GM23338 (cell line): Measurements from ENCODE around the gene BFAR. TPM values are rescaled to one million over a fixed set of nuclear protein-coding genes. Genes with fewer than 3 reads are reported as not detected.

Experiments
- ATAC-seq: fragments of 200-7000 bp; cut with Tn5 transposase; 3 replicates; pipeline ENCODE4 v1.9.1; 2020
- DNase-seq: peaks from one replicate; pipeline ENCODE4 v3.0.0-alpha.2; 2015; ENCODE audit warnings: low spot score
- H2AFZ ChIP-seq: fragments of 200-600 bp; sonication (generic); 2 replicates; pipeline ENCODE4 v1.8.0; 2016; ENCODE audit warnings: antibody characterized with exemption, mild to moderate bottlenecking, moderate library complexity
- H3F3A ChIP-seq: fragments of 200-600 bp; sonication (generic); replicated peaks from 2 replicates; pipeline ENCODE4 v1.8.0; 2017; ENCODE audit warnings: antibody characterized with exemption, mixed run types, low read depth
- H3K27ac ChIP-seq: fragments of 200-600 bp; sonication (generic); 2 replicates; pipeline ENCODE4 v1.6.1; 2016; ENCODE audit warnings: low read depth
- H3K27me3 ChIP-seq: fragments of 200-600 bp; sonication (generic); 2 replicates; pipeline ENCODE4 v1.8.0; 2016; ENCODE audit warnings: mild to moderate bottlenecking, mixed run types, moderate library complexity; ENCODE audit not compliant: insufficient read depth
- H3K36me3 ChIP-seq: fragments of 200-600 bp; sonication (generic); 2 replicates; pipeline ENCODE4 v1.8.0; 2016; ENCODE audit warnings: mild to moderate bottlenecking; ENCODE audit not compliant: insufficient read depth
- H3K4me1 ChIP-seq: fragments of 200-600 bp; sonication (generic); 2 replicates; pipeline ENCODE4 v1.8.0; 2016; ENCODE audit warnings: mild to moderate bottlenecking, moderate library complexity; ENCODE audit not compliant: insufficient read depth
- H3K4me2 ChIP-seq: fragments of 200-600 bp; sonication (generic); 2 replicates; pipeline ENCODE4 v1.7.1; 2017; ENCODE audit warnings: mixed run types
- H3K4me3 ChIP-seq: fragments of 200-600 bp; sonication (generic); 2 replicates; pipeline ENCODE4 v1.6.1; 2016; ENCODE audit warnings: mixed run types
- H3K79me2 ChIP-seq: fragments of 200-600 bp; sonication (generic); replicated peaks from 2 replicates; pipeline ENCODE4 v1.8.0; 2017; ENCODE audit warnings: mild to moderate bottlenecking; ENCODE audit not compliant: insufficient read depth
- H3K9me2 ChIP-seq: fragments of 200-600 bp; sonication (generic); 2 replicates; pipeline ENCODE4 v1.8.0; 2017; ENCODE audit not compliant: insufficient read depth
- H4K20me1 ChIP-seq: fragments of 200-600 bp; sonication (generic); replicated peaks from 2 replicates; pipeline ENCODE4 v1.8.0; 2017; ENCODE audit warnings: mild to moderate bottlenecking; ENCODE audit not compliant: insufficient read depth
- H3K27ac Mint-ChIP-seq: 2 replicates; pipeline ENCODE4 v1.8.0; 2020; ENCODE audit warnings: inconsistent platforms, mild to moderate bottlenecking, moderate library complexity, mixed read lengths
- H3K27me3 Mint-ChIP-seq: 3 replicates; pipeline ENCODE4 v1.8.0; 2022; ENCODE audit warnings: low read depth, mild to moderate bottlenecking, moderate library complexity, mixed read lengths, inconsistent platforms; ENCODE audit not compliant: insufficient read depth, poor library complexity
- H3K36me3 Mint-ChIP-seq: 3 replicates; pipeline ENCODE4 v1.8.0; 2021; ENCODE audit warnings: low read depth, mild to moderate bottlenecking, inconsistent platforms, moderate library complexity, mixed read lengths
- H3K4me1 Mint-ChIP-seq: 3 replicates; pipeline ENCODE4 v1.8.0; 2020; ENCODE audit warnings: mild to moderate bottlenecking, inconsistent platforms, mixed read lengths
- H3K4me3 Mint-ChIP-seq: 3 replicates; pipeline ENCODE4 v1.8.0; 2021; ENCODE audit warnings: moderate library complexity, mild to moderate bottlenecking, inconsistent platforms, mixed read lengths
- H3K9me3 Mint-ChIP-seq: 3 replicates; pipeline ENCODE4 v1.8.0; 2020; ENCODE audit warnings: moderate library complexity, mild to moderate bottlenecking, inconsistent platforms, mixed read lengths
- CREB1 ChIP-seq: fragments of 250-450 bp; sonication (Bioruptor Pico); IDR thresholded peaks from 2 replicates; pipeline ENCODE4 v1.5.0; 2020; ENCODE audit warnings: low read depth, mild to moderate bottlenecking, moderate library complexity
- EZH2 ChIP-seq: fragments of 200-600 bp; sonication (generic); IDR thresholded peaks from one replicate; pipeline ENCODE4 v1.8.0; 2017; ENCODE audit warnings: antibody characterized with exemption, mild to moderate bottlenecking, low read depth; ENCODE audit not compliant: unreplicated experiment
- EZH2phosphoT487 ChIP-seq: fragments of 200-600 bp; sonication (generic); IDR thresholded peaks from one replicate; pipeline ENCODE4 v1.8.1; 2018; ENCODE audit warnings: antibody characterized with exemption; ENCODE audit not compliant: unreplicated experiment
- JUNB ChIP-seq: IDR thresholded peaks from one replicate; pipeline ENCODE4 v1.6.1; 2016; ENCODE audit warnings: antibody characterized with exemption; ENCODE audit not compliant: unreplicated experiment
- POLR2AphosphoS5 ChIP-seq: IDR thresholded peaks from 2 replicates; pipeline ENCODE4 v1.6.1; 2016; ENCODE audit warnings: antibody characterized with exemption, low read depth
- STAT1 ChIP-seq: IDR thresholded peaks from one replicate; pipeline ENCODE4 v1.6.1; 2016; ENCODE audit warnings: antibody characterized with exemption; ENCODE audit not compliant: unreplicated experiment
- ZNF114 ChIP-seq: fragments of 250-450 bp; sonication (Bioruptor Pico); IDR thresholded peaks from 2 replicates; pipeline ENCODE4 v1.5.0; 2020; ENCODE audit warnings: mild to moderate bottlenecking, moderate library complexity
- polyA plus RNA-seq: library from polyadenylated mRNA; unstranded; fragments of >200 nt; fragmentation: Nextera tagmentation; extraction: Ambion mirVana; gene quantifications from 2 replicates; pipeline ENCODE4 v1.2.1, GENCODE V29; 2016
- total RNA-seq: library from RNA; depleted of rRNA; stranded (reverse); fragments of >200 nt; shearing (Covaris generic); gene quantifications from 2 replicates; pipeline ENCODE4 v1.2.3, GENCODE V29; 2014
- TF ChIP-seq, protein P1 (sequence below): IDR thresholded peaks from one replicate; pipeline ENCODE4 v1.6.1; 2018; ENCODE audit warnings: antibody characterized with exemption; ENCODE audit not compliant: unreplicated experiment
- TF ChIP-seq, protein P2 (sequence below), 2 experiments: fragments of 200-600 bp in 1 of 2; sonication (generic) in 1 of 2; conservative IDR thresholded peaks; 2 replicates each; pipeline versions ENCODE4 v1.5.1 to v1.6.1; 2016 to 2017; ENCODE audit warnings: antibody characterized with exemption in 2 of 2, low read depth in 2 of 2, mild to moderate bottlenecking in 2 of 2, moderate library complexity in 1 of 2
- TF ChIP-seq, protein P3 (sequence below): IDR thresholded peaks from 2 replicates; pipeline ENCODE4 v1.6.1; 2016; ENCODE audit warnings: antibody characterized with exemption

Gene BFAR
- total and polyA plus RNA-seq, 2 experiments from 2014 or later: 54.4 to 126 TPM

DNA sequence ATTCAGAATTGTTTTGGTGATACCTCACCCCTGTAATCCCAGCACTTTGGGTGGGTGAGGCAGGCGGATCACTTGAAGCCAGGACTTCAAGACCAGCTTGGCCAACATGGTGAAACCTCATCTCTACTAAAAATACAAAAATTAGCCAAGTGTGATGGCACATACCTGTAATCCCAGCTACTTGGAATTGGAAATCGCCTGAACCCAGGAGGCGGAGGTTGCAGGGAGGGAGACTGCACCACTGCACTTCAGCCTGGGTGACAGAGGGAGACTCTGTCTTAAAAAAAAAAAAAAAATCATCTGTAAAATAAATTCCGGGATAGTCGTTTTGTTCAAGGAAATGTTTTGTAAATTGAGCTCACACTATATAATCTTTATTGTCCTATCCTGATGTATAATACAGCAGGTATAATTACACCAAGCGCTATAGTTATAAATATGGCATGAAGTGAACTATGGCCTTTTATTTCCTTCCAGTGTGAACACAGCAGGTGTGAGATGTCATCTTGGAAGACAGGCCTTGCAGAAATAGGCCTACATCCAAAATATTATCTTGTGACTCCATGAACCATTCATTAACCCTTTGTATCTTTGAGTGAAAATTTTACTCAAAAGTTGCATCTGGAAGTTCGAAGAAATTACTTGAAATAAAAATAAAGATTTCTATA lies 35.9 kb downstream of the BFAR start (continued):
- TF ChIP-seq, protein P1, sequence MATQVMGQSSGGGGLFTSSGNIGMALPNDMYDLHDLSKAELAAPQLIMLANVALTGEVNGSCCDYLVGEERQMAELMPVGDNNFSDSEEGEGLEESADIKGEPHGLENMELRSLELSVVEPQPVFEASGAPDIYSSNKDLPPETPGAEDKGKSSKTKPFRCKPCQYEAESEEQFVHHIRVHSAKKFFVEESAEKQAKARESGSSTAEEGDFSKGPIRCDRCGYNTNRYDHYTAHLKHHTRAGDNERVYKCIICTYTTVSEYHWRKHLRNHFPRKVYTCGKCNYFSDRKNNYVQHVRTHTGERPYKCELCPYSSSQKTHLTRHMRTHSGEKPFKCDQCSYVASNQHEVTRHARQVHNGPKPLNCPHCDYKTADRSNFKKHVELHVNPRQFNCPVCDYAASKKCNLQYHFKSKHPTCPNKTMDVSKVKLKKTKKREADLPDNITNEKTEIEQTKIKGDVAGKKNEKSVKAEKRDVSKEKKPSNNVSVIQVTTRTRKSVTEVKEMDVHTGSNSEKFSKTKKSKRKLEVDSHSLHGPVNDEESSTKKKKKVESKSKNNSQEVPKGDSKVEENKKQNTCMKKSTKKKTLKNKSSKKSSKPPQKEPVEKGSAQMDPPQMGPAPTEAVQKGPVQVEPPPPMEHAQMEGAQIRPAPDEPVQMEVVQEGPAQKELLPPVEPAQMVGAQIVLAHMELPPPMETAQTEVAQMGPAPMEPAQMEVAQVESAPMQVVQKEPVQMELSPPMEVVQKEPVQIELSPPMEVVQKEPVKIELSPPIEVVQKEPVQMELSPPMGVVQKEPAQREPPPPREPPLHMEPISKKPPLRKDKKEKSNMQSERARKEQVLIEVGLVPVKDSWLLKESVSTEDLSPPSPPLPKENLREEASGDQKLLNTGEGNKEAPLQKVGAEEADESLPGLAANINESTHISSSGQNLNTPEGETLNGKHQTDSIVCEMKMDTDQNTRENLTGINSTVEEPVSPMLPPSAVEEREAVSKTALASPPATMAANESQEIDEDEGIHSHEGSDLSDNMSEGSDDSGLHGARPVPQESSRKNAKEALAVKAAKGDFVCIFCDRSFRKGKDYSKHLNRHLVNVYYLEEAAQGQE: no peak
- no peak for TF ChIP-seq STAT1
- no peak for TF ChIP-seq ZNF114

DNA sequence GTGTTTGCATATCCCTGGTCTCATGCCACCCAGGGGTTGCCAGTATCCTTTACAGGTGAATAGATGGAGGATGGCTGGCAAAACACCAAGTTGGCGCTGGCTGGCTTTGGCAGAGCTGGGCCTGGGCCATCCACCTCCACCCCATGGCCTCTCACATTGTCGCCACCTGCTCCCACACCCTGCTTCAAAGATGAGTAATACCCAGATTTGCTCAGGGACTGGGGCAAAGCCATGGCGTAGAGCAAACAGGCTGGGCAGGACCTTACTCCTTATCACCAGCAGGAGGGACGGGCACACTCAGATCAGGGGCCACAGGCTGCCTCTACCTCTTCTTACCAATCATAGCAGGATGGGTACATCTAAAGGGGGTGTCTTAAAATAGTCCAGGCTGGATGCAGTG lies 37.0 kb downstream of the BFAR start:
- Histone ChIP-seq H3K27me3 (no peaks in the 10 kb centered on the region), H3K4me1 (no peaks in the 10 kb centered on the region), H3K4me3 (no peak overlapping the region), H3K79me2 (no peaks in the 10 kb centered on the region), H2AFZ (no peak overlapping the region), H3K4me2 (no peak overlapping the region), H3F3A (no peaks in the 10 kb centered on the region), H3K27ac (no peak overlapping the region), H3K36me3 (peaks cover 9% of the 10 kb centered on the region), H3K9me2 (no peaks in the 10 kb centered on the region), H4K20me1 (peaks cover 11% of the 10 kb centered on the region; the same call in 1 of the 2 replicates)
- Mint-ChIP-seq H3K27me3 (peaks cover 8% of the 10 kb centered on the region), H3K4me3 (no peak overlapping the region), H3K36me3 (peaks cover 43% of the 10 kb centered on the region), H3K4me1 (no peaks in the 10 kb centered on the region), H3K27ac (no peak overlapping the region), H3K9me3 (no peaks in the 10 kb centered on the region)
- ATAC-seq (peak; percentile 62; the same call in 2 of the 3 replicates), DNase-seq (peak; percentile 31)
- TF ChIP-seq ZNF114 (no peak), POLR2AphosphoS5 (peak; percentile 32; the same call in 1 of the 2 replicates)
- TF ChIP-seq, protein P2, sequence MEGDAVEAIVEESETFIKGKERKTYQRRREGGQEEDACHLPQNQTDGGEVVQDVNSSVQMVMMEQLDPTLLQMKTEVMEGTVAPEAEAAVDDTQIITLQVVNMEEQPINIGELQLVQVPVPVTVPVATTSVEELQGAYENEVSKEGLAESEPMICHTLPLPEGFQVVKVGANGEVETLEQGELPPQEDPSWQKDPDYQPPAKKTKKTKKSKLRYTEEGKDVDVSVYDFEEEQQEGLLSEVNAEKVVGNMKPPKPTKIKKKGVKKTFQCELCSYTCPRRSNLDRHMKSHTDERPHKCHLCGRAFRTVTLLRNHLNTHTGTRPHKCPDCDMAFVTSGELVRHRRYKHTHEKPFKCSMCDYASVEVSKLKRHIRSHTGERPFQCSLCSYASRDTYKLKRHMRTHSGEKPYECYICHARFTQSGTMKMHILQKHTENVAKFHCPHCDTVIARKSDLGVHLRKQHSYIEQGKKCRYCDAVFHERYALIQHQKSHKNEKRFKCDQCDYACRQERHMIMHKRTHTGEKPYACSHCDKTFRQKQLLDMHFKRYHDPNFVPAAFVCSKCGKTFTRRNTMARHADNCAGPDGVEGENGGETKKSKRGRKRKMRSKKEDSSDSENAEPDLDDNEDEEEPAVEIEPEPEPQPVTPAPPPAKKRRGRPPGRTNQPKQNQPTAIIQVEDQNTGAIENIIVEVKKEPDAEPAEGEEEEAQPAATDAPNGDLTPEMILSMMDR (conservative IDR thresholded peaks at IDR 0.05; ENCODE audit: low read depth in 2 of 2): peak in 1 of 2 experiments; percentile 21; a peak in 2 of 4 replicates

DNA sequence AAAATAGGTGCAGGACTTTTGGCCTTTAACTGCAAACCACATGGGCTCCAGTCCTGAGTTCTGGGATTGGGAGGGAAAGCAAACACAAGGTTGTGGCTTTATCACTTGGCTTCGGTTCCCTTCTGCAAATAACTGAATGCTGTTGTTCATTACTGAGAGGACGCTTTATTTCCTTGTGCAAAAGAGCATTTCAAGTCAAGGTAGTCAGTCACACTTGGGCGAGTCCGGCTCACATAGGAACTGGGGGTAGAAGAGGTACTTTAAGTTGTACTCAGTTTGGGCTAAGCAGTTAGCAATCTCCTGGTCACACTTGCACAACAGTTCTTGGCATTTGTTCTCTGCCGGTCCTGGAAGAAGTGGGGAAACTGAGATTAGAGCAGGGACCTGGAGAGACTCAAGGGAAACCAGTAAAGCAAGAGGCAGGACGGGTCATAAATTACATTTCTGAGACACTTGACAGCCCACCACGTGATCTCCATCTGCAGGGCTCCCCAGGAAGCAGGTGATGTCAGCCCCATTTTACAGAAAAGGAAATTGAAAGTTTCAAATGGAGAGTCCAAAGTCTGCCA lies 39.7 kb downstream of the BFAR start:
- no peaks in the 10 kb centered on the region for H3K79me2 ChIP-seq
- no peaks in the 10 kb centered on the region for H3K27me3 ChIP-seq
- Mint-ChIP-seq H3K36me3 (peaks cover 18% of the 10 kb centered on the region), H3K4me1 (no peaks in the 10 kb centered on the region), H3K27me3 (peaks cover 6% of the 10 kb centered on the region), H3K4me3 (no peak overlapping the region), H3K27ac (no peak overlapping the region), H3K9me3 (no peaks in the 10 kb centered on the region)
- no peaks in the 10 kb centered on the region for H3K36me3 ChIP-seq
- H3F3A ChIP-seq: no peaks in the 10 kb centered on the region
- ATAC-seq: no peak
- TF ChIP-seq EZH2phosphoT487: no peak
- no peak for TF ChIP-seq EZH2
- no peak for TF ChIP-seq ZNF114
- TF ChIP-seq, protein P1: no peak
- TF ChIP-seq JUNB: no peak
- no peak for TF ChIP-seq CREB1
- TF ChIP-seq, protein P3, sequence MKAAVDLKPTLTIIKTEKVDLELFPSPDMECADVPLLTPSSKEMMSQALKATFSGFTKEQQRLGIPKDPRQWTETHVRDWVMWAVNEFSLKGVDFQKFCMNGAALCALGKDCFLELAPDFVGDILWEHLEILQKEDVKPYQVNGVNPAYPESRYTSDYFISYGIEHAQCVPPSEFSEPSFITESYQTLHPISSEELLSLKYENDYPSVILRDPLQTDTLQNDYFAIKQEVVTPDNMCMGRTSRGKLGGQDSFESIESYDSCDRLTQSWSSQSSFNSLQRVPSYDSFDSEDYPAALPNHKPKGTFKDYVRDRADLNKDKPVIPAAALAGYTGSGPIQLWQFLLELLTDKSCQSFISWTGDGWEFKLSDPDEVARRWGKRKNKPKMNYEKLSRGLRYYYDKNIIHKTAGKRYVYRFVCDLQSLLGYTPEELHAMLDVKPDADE: no peak
- TF ChIP-seq POLR2AphosphoS5: no peak
- H3K9me2 ChIP-seq: no peaks in the 10 kb centered on the region
- H2AFZ ChIP-seq: no peak overlapping the region
- H3K27ac ChIP-seq: no peak overlapping the region
- H3K4me3 ChIP-seq: no peak overlapping the region
- H3K4me2 ChIP-seq: no peak overlapping the region
- no peaks in the 10 kb centered on the region for H3K4me1 ChIP-seq
- no peak for DNase-seq
- H4K20me1 ChIP-seq: peaks cover 11% of the 10 kb centered on the region; the same call in 1 of the 2 replicates
